Measurements from ENCODE around the gene ARMC6. TPM values are rescaled to one million over a fixed set of nuclear protein-coding genes. Genes with fewer than 3 reads are reported as not detected.
A peak's percentile ranks its signal among the peaks of the same experiment; 100 is the strongest.

Gene ARMC6
- total RNA-seq, 4 donors from 2014 or later, result 12.0 to 32.3 (median 15.6) TPM

GRCh38 chr19:18993115-18993514, 40.3 kb upstream of the ARMC6 start:
- DNase-seq, result no peak
- H3K4me3 ChIP-seq, result no peak overlapping the region
- no peaks in the 10 kb centered on the region for H3K27me3 ChIP-seq
- H3K4me1 ChIP-seq, result no peaks in the 10 kb centered on the region
- H3K27ac ChIP-seq, result no peak overlapping the region
- H3K9me3 ChIP-seq, result no peaks in the 10 kb centered on the region
- intact Hi-C loops (cut with DNase I; ENCODE audit: low total_unique reads), result no loop called here
- TF ChIP-seq POLR2A (IDR thresholded peaks at IDR 0.05), result no peak
- no peak for TF ChIP-seq CTCF (IDR thresholded peaks at IDR 0.05)
- H3K36me3 ChIP-seq, result no peaks in the 10 kb centered on the region

- DNase-seq, result peak in 1 of 2 donors; percentile 37
- H3K4me1 ChIP-seq, result no peaks in the 10 kb centered on the region
- no peaks in the 10 kb centered on the region for H3K27me3 ChIP-seq
- no peak overlapping the region for H3K4me3 ChIP-seq
- H3K36me3 ChIP-seq, result no peaks in the 10 kb centered on the region
- H3K9me3 ChIP-seq, result no peaks in the 10 kb centered on the region
- H3K27ac ChIP-seq, result no peak overlapping the region
- intact Hi-C loops (cut with DNase I; ENCODE audit: low total_unique reads), result no loop called here
- no peak for TF ChIP-seq CTCF (IDR thresholded peaks at IDR 0.05)
- TF ChIP-seq POLR2A (IDR thresholded peaks at IDR 0.05), result no peak
These were observed 37.6 kb upstream of the ARMC6 start for GRCh38 chr19:18995804-18996241.

- Histone ChIP-seq H3K9me3 (no peaks in the 10 kb centered on the region), H3K27me3 (no peaks in the 10 kb centered on the region), H3K4me3 (no peak overlapping the region), H3K4me1 (no peaks in the 10 kb centered on the region), H3K36me3 (no peaks in the 10 kb centered on the region), H3K27ac (no peak overlapping the region)
- intact Hi-C loops (cut with DNase I; ENCODE audit: low total_unique reads), result no loop called here
- no peak for TF ChIP-seq POLR2A (IDR thresholded peaks at IDR 0.05)
- TF ChIP-seq CTCF (IDR thresholded peaks at IDR 0.05), result no peak
- no peak for DNase-seq
These were observed 37.1 kb upstream of the ARMC6 start for GRCh38 chr19:18996351-18996750.

- DNase-seq, result no peak
- intact Hi-C loops (cut with DNase I; ENCODE audit: low total_unique reads), result no loop called here
- no peaks in the 10 kb centered on the region for H3K36me3 ChIP-seq
- H3K27ac ChIP-seq, result no peak overlapping the region
- H3K27me3 ChIP-seq, result no peaks in the 10 kb centered on the region
- no peaks in the 10 kb centered on the region for H3K9me3 ChIP-seq
- TF ChIP-seq POLR2A (IDR thresholded peaks at IDR 0.05), result no peak
- no peak for TF ChIP-seq CTCF (IDR thresholded peaks at IDR 0.05)
- H3K4me1 ChIP-seq, result no peaks in the 10 kb centered on the region
- H3K4me3 ChIP-seq, result no peak overlapping the region
These were observed 36.5 kb upstream of the ARMC6 start for GRCh38 chr19:18996796-18997394.

GRCh38 chr19:18998276-18998675, 35.1 kb upstream of the ARMC6 start:
- Histone ChIP-seq H3K27me3 (no peaks in the 10 kb centered on the region), H3K9me3 (no peaks in the 10 kb centered on the region), H3K4me1 (no peaks in the 10 kb centered on the region), H3K36me3 (no peaks in the 10 kb centered on the region), H3K27ac (no peak overlapping the region), H3K4me3 (no peak overlapping the region)
- intact Hi-C loops (cut with DNase I; ENCODE audit: low total_unique reads), result no loop called here
- TF ChIP-seq CTCF (IDR thresholded peaks at IDR 0.05) (no peak), POLR2A (IDR thresholded peaks at IDR 0.05) (no peak)
- DNase-seq, result no peak

All from uterus (tissue), 4 donors.